GM23338 (cell line): ENCODE data around the gene CTAGE9. TPM values are rescaled to one million over a fixed set of nuclear protein-coding genes. Genes with fewer than 3 reads are reported as not detected.
A peak's percentile ranks its signal among the peaks of the same experiment; 100 is the strongest.

Experiments
- ATAC-seq: fragments of 200-7000 bp; cut with Tn5 transposase; 3 replicates; pipeline ENCODE4 v1.9.1; 2020
- DNase-seq: peaks from one replicate; pipeline ENCODE4 v3.0.0-alpha.2; 2015; ENCODE audit warnings: low spot score
- H2AFZ ChIP-seq: fragments of 200-600 bp; sonication (generic); 2 replicates; pipeline ENCODE4 v1.8.0; 2016; ENCODE audit warnings: antibody characterized with exemption, mild to moderate bottlenecking, moderate library complexity
- H3F3A ChIP-seq: fragments of 200-600 bp; sonication (generic); replicated peaks from 2 replicates; pipeline ENCODE4 v1.8.0; 2017; ENCODE audit warnings: antibody characterized with exemption, mixed run types, low read depth
- H3K27ac ChIP-seq: fragments of 200-600 bp; sonication (generic); 2 replicates; pipeline ENCODE4 v1.6.1; 2016; ENCODE audit warnings: low read depth
- H3K27me3 ChIP-seq: fragments of 200-600 bp; sonication (generic); 2 replicates; pipeline ENCODE4 v1.8.0; 2016; ENCODE audit warnings: mild to moderate bottlenecking, mixed run types, moderate library complexity; ENCODE audit not compliant: insufficient read depth
- H3K36me3 ChIP-seq: fragments of 200-600 bp; sonication (generic); 2 replicates; pipeline ENCODE4 v1.8.0; 2016; ENCODE audit warnings: mild to moderate bottlenecking; ENCODE audit not compliant: insufficient read depth
- H3K4me1 ChIP-seq: fragments of 200-600 bp; sonication (generic); 2 replicates; pipeline ENCODE4 v1.8.0; 2016; ENCODE audit warnings: mild to moderate bottlenecking, moderate library complexity; ENCODE audit not compliant: insufficient read depth
- H3K4me2 ChIP-seq: fragments of 200-600 bp; sonication (generic); 2 replicates; pipeline ENCODE4 v1.7.1; 2017; ENCODE audit warnings: mixed run types
- H3K4me3 ChIP-seq: fragments of 200-600 bp; sonication (generic); 2 replicates; pipeline ENCODE4 v1.6.1; 2016; ENCODE audit warnings: mixed run types
- H3K79me2 ChIP-seq: fragments of 200-600 bp; sonication (generic); replicated peaks from 2 replicates; pipeline ENCODE4 v1.8.0; 2017; ENCODE audit warnings: mild to moderate bottlenecking; ENCODE audit not compliant: insufficient read depth
- H3K9me2 ChIP-seq: fragments of 200-600 bp; sonication (generic); 2 replicates; pipeline ENCODE4 v1.8.0; 2017; ENCODE audit not compliant: insufficient read depth
- H4K20me1 ChIP-seq: fragments of 200-600 bp; sonication (generic); replicated peaks from 2 replicates; pipeline ENCODE4 v1.8.0; 2017; ENCODE audit warnings: mild to moderate bottlenecking; ENCODE audit not compliant: insufficient read depth
- H3K27ac Mint-ChIP-seq: 2 replicates; pipeline ENCODE4 v1.8.0; 2020; ENCODE audit warnings: inconsistent platforms, mild to moderate bottlenecking, moderate library complexity, mixed read lengths
- H3K27me3 Mint-ChIP-seq: 3 replicates; pipeline ENCODE4 v1.8.0; 2022; ENCODE audit warnings: low read depth, mild to moderate bottlenecking, moderate library complexity, mixed read lengths, inconsistent platforms; ENCODE audit not compliant: insufficient read depth, poor library complexity
- H3K36me3 Mint-ChIP-seq: 3 replicates; pipeline ENCODE4 v1.8.0; 2021; ENCODE audit warnings: low read depth, mild to moderate bottlenecking, inconsistent platforms, moderate library complexity, mixed read lengths
- H3K4me1 Mint-ChIP-seq: 3 replicates; pipeline ENCODE4 v1.8.0; 2020; ENCODE audit warnings: mild to moderate bottlenecking, inconsistent platforms, mixed read lengths
- H3K4me3 Mint-ChIP-seq: 3 replicates; pipeline ENCODE4 v1.8.0; 2021; ENCODE audit warnings: moderate library complexity, mild to moderate bottlenecking, inconsistent platforms, mixed read lengths
- H3K9me3 Mint-ChIP-seq: 3 replicates; pipeline ENCODE4 v1.8.0; 2020; ENCODE audit warnings: moderate library complexity, mild to moderate bottlenecking, inconsistent platforms, mixed read lengths
- CREB1 ChIP-seq: fragments of 250-450 bp; sonication (Bioruptor Pico); IDR thresholded peaks from 2 replicates; pipeline ENCODE4 v1.5.0; 2020; ENCODE audit warnings: low read depth, mild to moderate bottlenecking, moderate library complexity
- CTCF ChIP-seq, 2 experiments: fragments of 200-600 bp in 1 of 2; sonication (generic) in 1 of 2; conservative IDR thresholded peaks; 2 replicates each; pipeline versions ENCODE4 v1.5.1 to v1.6.1; 2016 to 2017; ENCODE audit warnings: antibody characterized with exemption in 2 of 2, low read depth in 2 of 2, mild to moderate bottlenecking in 2 of 2, moderate library complexity in 1 of 2
- EZH2 ChIP-seq: fragments of 200-600 bp; sonication (generic); IDR thresholded peaks from one replicate; pipeline ENCODE4 v1.8.0; 2017; ENCODE audit warnings: antibody characterized with exemption, mild to moderate bottlenecking, low read depth; ENCODE audit not compliant: unreplicated experiment
- EZH2phosphoT487 ChIP-seq: fragments of 200-600 bp; sonication (generic); IDR thresholded peaks from one replicate; pipeline ENCODE4 v1.8.1; 2018; ENCODE audit warnings: antibody characterized with exemption; ENCODE audit not compliant: unreplicated experiment
- JUNB ChIP-seq: IDR thresholded peaks from one replicate; pipeline ENCODE4 v1.6.1; 2016; ENCODE audit warnings: antibody characterized with exemption; ENCODE audit not compliant: unreplicated experiment
- NANOG ChIP-seq: IDR thresholded peaks from 2 replicates; pipeline ENCODE4 v1.6.1; 2016; ENCODE audit warnings: antibody characterized with exemption, borderline replicate concordance
- POLR2AphosphoS5 ChIP-seq: IDR thresholded peaks from 2 replicates; pipeline ENCODE4 v1.6.1; 2016; ENCODE audit warnings: antibody characterized with exemption, low read depth
- STAT1 ChIP-seq: IDR thresholded peaks from one replicate; pipeline ENCODE4 v1.6.1; 2016; ENCODE audit warnings: antibody characterized with exemption; ENCODE audit not compliant: unreplicated experiment
- ZNF114 ChIP-seq: fragments of 250-450 bp; sonication (Bioruptor Pico); IDR thresholded peaks from 2 replicates; pipeline ENCODE4 v1.5.0; 2020; ENCODE audit warnings: mild to moderate bottlenecking, moderate library complexity
- ZNF331 ChIP-seq: fragments of 250-450 bp; sonication (Bioruptor Pico); IDR thresholded peaks from 2 replicates; pipeline ENCODE4 v1.5.0; 2020; ENCODE audit warnings: low read depth, mild to moderate bottlenecking, moderate library complexity
- polyA plus RNA-seq: library from polyadenylated mRNA; unstranded; fragments of >200 nt; fragmentation: Nextera tagmentation; extraction: Ambion mirVana; gene quantifications from 2 replicates; pipeline ENCODE4 v1.2.1, GENCODE V29; 2016
- total RNA-seq: library from RNA; depleted of rRNA; stranded (reverse); fragments of >200 nt; shearing (Covaris generic); gene quantifications from 2 replicates; pipeline ENCODE4 v1.2.3, GENCODE V29; 2014
- TF ChIP-seq, protein P1 (sequence below): IDR thresholded peaks from one replicate; pipeline ENCODE4 v1.6.1; 2018; ENCODE audit warnings: antibody characterized with exemption; ENCODE audit not compliant: unreplicated experiment
- TF ChIP-seq, protein P2 (sequence below): IDR thresholded peaks from 2 replicates; pipeline ENCODE4 v1.6.1; 2016; ENCODE audit warnings: antibody characterized with exemption
- TF ChIP-seq, protein P3 (sequence below): fragments of 250-450 bp; sonication (Bioruptor Pico); IDR thresholded peaks from 2 replicates; pipeline ENCODE4 v1.5.0; 2020; ENCODE audit warnings: mild to moderate bottlenecking, moderate library complexity

The CTAGE9 gene
- total and polyA plus RNA-seq, 2 experiments from 2014 or later = 0.10 to 0.13 TPM

GRCh38 chr6:131731224-131731623 is 20.4 kb upstream of the CTAGE9 start:
- Histone ChIP-seq H3K9me2 (no peaks in the 10 kb centered on the region), H3K4me1 (no peaks in the 10 kb centered on the region), H3K27me3 (no peaks in the 10 kb centered on the region), H3F3A (no peaks in the 10 kb centered on the region), H3K79me2 (no peaks in the 10 kb centered on the region), H3K4me3 (no peak overlapping the region), H3K4me2 (no peak overlapping the region), H4K20me1 (no peaks in the 10 kb centered on the region), H2AFZ (0 out of 2 replicates have a peak overlapping the region, but pooled peaks have one; percentile 19), H3K36me3 (0 out of 2 replicates have a peak, but pooled peaks cover 3% of the 10 kb centered on the region), H3K27ac (no peak overlapping the region)
- H3K36me3 Mint-ChIP-seq = peaks cover under 1% of the 10 kb centered on the region; the same call in 2 of the 3 replicates
- no peak for ATAC-seq
- peaks cover 4% of the 10 kb centered on the region for H3K27me3 Mint-ChIP-seq
- no peak overlapping the region for H3K4me3 Mint-ChIP-seq
- DNase-seq = no peak
- H3K27ac Mint-ChIP-seq = no peak overlapping the region
- H3K4me1 Mint-ChIP-seq = 0 out of 3 replicates have a peak, but pooled peaks cover 7% of the 10 kb centered on the region
- no peak for TF ChIP-seq JUNB
- TF ChIP-seq ZNF331 (CRISPR knock-in tag) = no peak
- TF ChIP-seq ZNF114 (CRISPR knock-in tag) = no peak
- TF ChIP-seq NANOG = no peak
- TF ChIP-seq, protein P1, sequence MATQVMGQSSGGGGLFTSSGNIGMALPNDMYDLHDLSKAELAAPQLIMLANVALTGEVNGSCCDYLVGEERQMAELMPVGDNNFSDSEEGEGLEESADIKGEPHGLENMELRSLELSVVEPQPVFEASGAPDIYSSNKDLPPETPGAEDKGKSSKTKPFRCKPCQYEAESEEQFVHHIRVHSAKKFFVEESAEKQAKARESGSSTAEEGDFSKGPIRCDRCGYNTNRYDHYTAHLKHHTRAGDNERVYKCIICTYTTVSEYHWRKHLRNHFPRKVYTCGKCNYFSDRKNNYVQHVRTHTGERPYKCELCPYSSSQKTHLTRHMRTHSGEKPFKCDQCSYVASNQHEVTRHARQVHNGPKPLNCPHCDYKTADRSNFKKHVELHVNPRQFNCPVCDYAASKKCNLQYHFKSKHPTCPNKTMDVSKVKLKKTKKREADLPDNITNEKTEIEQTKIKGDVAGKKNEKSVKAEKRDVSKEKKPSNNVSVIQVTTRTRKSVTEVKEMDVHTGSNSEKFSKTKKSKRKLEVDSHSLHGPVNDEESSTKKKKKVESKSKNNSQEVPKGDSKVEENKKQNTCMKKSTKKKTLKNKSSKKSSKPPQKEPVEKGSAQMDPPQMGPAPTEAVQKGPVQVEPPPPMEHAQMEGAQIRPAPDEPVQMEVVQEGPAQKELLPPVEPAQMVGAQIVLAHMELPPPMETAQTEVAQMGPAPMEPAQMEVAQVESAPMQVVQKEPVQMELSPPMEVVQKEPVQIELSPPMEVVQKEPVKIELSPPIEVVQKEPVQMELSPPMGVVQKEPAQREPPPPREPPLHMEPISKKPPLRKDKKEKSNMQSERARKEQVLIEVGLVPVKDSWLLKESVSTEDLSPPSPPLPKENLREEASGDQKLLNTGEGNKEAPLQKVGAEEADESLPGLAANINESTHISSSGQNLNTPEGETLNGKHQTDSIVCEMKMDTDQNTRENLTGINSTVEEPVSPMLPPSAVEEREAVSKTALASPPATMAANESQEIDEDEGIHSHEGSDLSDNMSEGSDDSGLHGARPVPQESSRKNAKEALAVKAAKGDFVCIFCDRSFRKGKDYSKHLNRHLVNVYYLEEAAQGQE = no peak
- TF ChIP-seq POLR2AphosphoS5 = no peak
- no peak for TF ChIP-seq EZH2phosphoT487
- TF ChIP-seq, protein P2, sequence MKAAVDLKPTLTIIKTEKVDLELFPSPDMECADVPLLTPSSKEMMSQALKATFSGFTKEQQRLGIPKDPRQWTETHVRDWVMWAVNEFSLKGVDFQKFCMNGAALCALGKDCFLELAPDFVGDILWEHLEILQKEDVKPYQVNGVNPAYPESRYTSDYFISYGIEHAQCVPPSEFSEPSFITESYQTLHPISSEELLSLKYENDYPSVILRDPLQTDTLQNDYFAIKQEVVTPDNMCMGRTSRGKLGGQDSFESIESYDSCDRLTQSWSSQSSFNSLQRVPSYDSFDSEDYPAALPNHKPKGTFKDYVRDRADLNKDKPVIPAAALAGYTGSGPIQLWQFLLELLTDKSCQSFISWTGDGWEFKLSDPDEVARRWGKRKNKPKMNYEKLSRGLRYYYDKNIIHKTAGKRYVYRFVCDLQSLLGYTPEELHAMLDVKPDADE = no peak
- TF ChIP-seq STAT1 = no peak
- no peak for TF ChIP-seq EZH2
- TF ChIP-seq, protein P3, sequence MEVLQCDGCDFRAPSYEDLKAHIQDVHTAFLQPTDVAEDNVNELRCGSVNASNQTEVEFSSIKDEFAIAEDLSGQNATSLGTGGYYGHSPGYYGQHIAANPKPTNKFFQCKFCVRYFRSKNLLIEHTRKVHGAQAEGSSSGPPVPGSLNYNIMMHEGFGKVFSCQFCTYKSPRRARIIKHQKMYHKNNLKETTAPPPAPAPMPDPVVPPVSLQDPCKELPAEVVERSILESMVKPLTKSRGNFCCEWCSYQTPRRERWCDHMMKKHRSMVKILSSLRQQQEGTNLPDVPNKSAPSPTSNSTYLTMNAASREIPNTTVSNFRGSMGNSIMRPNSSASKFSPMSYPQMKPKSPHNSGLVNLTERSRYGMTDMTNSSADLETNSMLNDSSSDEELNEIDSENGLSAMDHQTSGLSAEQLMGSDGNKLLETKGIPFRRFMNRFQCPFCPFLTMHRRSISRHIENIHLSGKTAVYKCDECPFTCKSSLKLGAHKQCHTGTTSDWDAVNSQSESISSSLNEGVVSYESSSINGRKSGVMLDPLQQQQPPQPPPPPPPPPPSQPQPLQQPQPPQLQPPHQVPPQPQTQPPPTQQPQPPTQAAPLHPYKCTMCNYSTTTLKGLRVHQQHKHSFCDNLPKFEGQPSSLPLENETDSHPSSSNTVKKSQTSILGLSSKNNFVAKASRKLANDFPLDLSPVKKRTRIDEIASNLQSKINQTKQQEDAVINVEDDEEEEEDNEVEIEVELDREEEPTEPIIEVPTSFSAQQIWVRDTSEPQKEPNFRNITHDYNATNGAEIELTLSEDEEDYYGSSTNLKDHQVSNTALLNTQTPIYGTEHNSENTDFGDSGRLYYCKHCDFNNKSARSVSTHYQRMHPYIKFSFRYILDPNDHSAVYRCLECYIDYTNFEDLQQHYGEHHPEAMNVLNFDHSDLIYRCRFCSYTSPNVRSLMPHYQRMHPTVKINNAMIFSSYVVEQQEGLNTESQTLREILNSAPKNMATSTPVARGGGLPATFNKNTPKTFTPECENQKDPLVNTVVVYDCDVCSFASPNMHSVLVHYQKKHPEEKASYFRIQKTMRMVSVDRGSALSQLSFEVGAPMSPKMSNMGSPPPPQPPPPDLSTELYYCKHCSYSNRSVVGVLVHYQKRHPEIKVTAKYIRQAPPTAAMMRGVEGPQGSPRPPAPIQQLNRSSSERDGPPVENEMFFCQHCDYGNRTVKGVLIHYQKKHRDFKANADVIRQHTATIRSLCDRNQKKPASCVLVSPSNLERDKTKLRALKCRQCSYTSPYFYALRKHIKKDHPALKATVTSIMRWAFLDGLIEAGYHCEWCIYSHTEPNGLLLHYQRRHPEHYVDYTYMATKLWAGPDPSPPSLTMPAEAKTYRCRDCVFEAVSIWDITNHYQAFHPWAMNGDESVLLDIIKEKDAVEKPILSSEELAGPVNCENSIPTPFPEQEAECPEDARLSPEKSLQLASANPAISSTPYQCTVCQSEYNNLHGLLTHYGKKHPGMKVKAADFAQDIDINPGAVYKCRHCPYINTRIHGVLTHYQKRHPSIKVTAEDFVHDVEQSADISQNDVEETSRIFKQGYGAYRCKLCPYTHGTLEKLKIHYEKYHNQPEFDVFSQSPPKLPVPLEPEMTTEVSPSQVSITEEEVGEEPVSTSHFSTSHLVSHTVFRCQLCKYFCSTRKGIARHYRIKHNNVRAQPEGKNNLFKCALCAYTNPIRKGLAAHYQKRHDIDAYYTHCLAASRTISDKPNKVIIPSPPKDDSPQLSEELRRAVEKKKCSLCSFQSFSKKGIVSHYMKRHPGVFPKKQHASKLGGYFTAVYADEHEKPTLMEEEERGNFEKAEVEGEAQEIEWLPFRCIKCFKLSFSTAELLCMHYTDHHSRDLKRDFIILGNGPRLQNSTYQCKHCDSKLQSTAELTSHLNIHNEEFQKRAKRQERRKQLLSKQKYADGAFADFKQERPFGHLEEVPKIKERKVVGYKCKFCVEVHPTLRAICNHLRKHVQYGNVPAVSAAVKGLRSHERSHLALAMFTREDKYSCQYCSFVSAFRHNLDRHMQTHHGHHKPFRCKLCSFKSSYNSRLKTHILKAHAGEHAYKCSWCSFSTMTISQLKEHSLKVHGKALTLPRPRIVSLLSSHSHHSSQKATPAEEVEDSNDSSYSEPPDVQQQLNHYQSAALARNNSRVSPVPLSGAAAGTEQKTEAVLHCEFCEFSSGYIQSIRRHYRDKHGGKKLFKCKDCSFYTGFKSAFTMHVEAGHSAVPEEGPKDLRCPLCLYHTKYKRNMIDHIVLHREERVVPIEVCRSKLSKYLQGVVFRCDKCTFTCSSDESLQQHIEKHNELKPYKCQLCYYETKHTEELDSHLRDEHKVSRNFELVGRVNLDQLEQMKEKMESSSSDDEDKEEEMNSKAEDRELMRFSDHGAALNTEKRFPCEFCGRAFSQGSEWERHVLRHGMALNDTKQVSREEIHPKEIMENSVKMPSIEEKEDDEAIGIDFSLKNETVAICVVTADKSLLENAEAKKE (CRISPR knock-in tag) = no peak
- no peak for TF ChIP-seq CTCF (conservative IDR thresholded peaks at IDR 0.05; ENCODE audit: low read depth in 2 of 2)
- TF ChIP-seq CREB1 (CRISPR knock-in tag) = no peak
- H3K9me3 Mint-ChIP-seq = peaks cover 4% of the 10 kb centered on the region; the same call in 1 of the 3 replicates
